Endothelial cell of umbilical vein (primary cell): ENCODE data around the gene HOXB4. TPM values are rescaled to one million over a fixed set of nuclear protein-coding genes. Genes with fewer than 3 reads are reported as not detected.

Experiments
- BruUV-seq: library from RNA; stranded (reverse); fragments of 400-500 nt; replicated peaks from 2 replicates; lab custom pipeline; 2021; lab: Mats Ljungman, UMichigan
- CTCF ChIA-PET: fragments of 300-600, 350-600 bp; sonication (Branson Sonifier 250); formaldehyde crosslinking; loops from one replicate; lab custom pipeline; 2021; ENCODE audit warnings: antibody characterized with exemption, inconsistent platforms; lab: Charles Lee
- POLR2A ChIA-PET: fragments of 300-600, 350-600 bp; sonication (Branson Sonifier 250); formaldehyde crosslinking; loops from one replicate; lab custom pipeline; 2021; ENCODE audit warnings: antibody characterized with exemption, inconsistent platforms; lab: Charles Lee
- DNase-seq: peaks from one replicate; pipeline ENCODE4 v3.0.0-alpha.2; 2011; ENCODE audit warnings: low read depth, low spot score
- FAIRE-seq: peaks from 2 replicates; lab custom pipeline; 2011; peaks lifted over from hg19 to GRCh38; lab: Jason Lieb, UNC
- H2AFZ ChIP-seq: 2 replicates; pipeline ENCODE4 v1.6.0; 2012; ENCODE audit warnings: low read depth, low read length, control low read depth, inconsistent platforms
- H3K27ac ChIP-seq: 2 replicates; pipeline ENCODE4 v1.5.1; 2011; ENCODE audit warnings: low read depth, mild to moderate bottlenecking, control low read depth, low read length, moderate library complexity; ENCODE audit not compliant: insufficient read depth
- H3K27me3 ChIP-seq, 2 experiments: 2 replicates each; pipeline versions ENCODE4 v1.6.0 to v1.6.1; 2011; ENCODE audit warnings: low read length in 2 of 2, mixed read lengths in 1 of 2; ENCODE audit not compliant: control insufficient read depth in 2 of 2, insufficient read depth in 2 of 2
- H3K36me3 ChIP-seq, 2 experiments: 2 replicates in 1 of 2; 3 replicates in 1 of 2; pipeline ENCODE4 v1.5.1; 2011; ENCODE audit warnings: low read length in 2 of 2, mild to moderate bottlenecking in 1 of 2, moderate library complexity in 1 of 2; ENCODE audit not compliant: control insufficient read depth in 2 of 2, insufficient read depth in 2 of 2; ENCODE audit errors: extremely low read depth in 1 of 2
- H3K4me1 ChIP-seq: 3 replicates; pipeline ENCODE4 v1.5.1; 2011; ENCODE audit warnings: mild to moderate bottlenecking, low read length; ENCODE audit not compliant: control insufficient read depth, insufficient read depth; ENCODE audit errors: extremely low read depth
- H3K4me2 ChIP-seq: 2 replicates; pipeline ENCODE4 v1.6.1; 2011; ENCODE audit warnings: low read length, control low read depth, mixed read lengths; ENCODE audit not compliant: insufficient read depth
- H3K4me3 ChIP-seq, 3 experiments: fragments of 200-600 bp in 1 of 3; sonication (generic), shearing (Covaris generic) in 1 of 3; replicated peaks in 1 of 3; 2 replicates each; pipeline ENCODE4 v1.5.1; 2011 to 2016; ENCODE audit warnings: control low read depth in 3 of 3, low read length in 3 of 3, mild to moderate bottlenecking in 2 of 3, inconsistent platforms in 1 of 3, low read depth in 1 of 3, moderate library complexity in 1 of 3; ENCODE audit not compliant: insufficient read depth in 1 of 3
- H3K79me2 ChIP-seq: 2 replicates; pipeline ENCODE4 v1.6.0; 2012; ENCODE audit warnings: low read length, inconsistent platforms; ENCODE audit not compliant: control insufficient read depth, insufficient read depth
- H3K9ac ChIP-seq: replicated peaks from 2 replicates; pipeline ENCODE3; 2011; ENCODE audit warnings: low read length, control low read depth; ENCODE audit not compliant: insufficient read depth; ENCODE audit errors: extremely low read depth
- H3K9me1 ChIP-seq: replicated peaks from 3 replicates; pipeline ENCODE4 v1.6.0; 2011; ENCODE audit warnings: mild to moderate bottlenecking, low read length; ENCODE audit not compliant: control insufficient read depth, insufficient read depth; ENCODE audit errors: extremely low read depth
- H3K9me3 ChIP-seq: replicated peaks from 2 replicates; pipeline ENCODE4 v1.5.1; 2012; ENCODE audit warnings: low read length, inconsistent platforms; ENCODE audit not compliant: control insufficient read depth, insufficient read depth
- H4K20me1 ChIP-seq: replicated peaks from 2 replicates; pipeline ENCODE3; 2011; ENCODE audit warnings: mild to moderate bottlenecking, low read length; ENCODE audit not compliant: control insufficient read depth, insufficient read depth; ENCODE audit errors: extremely low read depth
- POLR2AphosphoS5 ChIP-seq: IDR thresholded peaks from 2 replicates; pipeline ENCODE4 v1.6.1; 2012; ENCODE audit warnings: low read depth, mild to moderate bottlenecking, control low read depth, low read length, moderate library complexity; ENCODE audit not compliant: insufficient read depth
- dilution Hi-C: fragments of 300-500 bp; cut with MboI; formaldehyde crosslinking; loops from one replicate; pipeline ENCODE4 v1.15.0; 2019; ENCODE audit warnings: low sequenced_read_pairs; ENCODE audit not compliant: extremely low pct_ligation_motif_present
- intact Hi-C: fragments of 100-400 bp; cut with micrococcal nuclease; formaldehyde crosslinking; loops from one replicate; pipeline ENCODE4 v1.10.0; 2022
- polyA plus RNA-seq, 4 experiments: library from polyadenylated mRNA; depleted of rRNA in 3 of 4; stranded (reverse) in 3 of 4; unstranded in 1 of 4; fragments of >200 nt; gene quantifications; 2 replicates each; pipeline versions ENCODE4 v1.2.1 to v1.2.3, GENCODE V29; 2011 to 2012; ENCODE audit warnings: missing spikeins in 1 of 4
- total RNA-seq: library from RNA; stranded (reverse); gene quantifications from 2 replicates; pipeline ENCODE4 v1.2.3, GENCODE V29; 2021
- TF ChIP-seq, protein P1 (sequence below), 2 donors: IDR thresholded peaks; 1 replicate in 1 of 2; 2 replicates in 1 of 2; pipeline ENCODE4 v1.5.1; 2011; ENCODE audit warnings: low read length in 2 of 2, mild to moderate bottlenecking in 2 of 2, moderate library complexity in 2 of 2, control low read depth in 1 of 2, inconsistent platforms in 1 of 2, low read depth in 1 of 2; ENCODE audit not compliant: insufficient read depth in 1 of 2; ENCODE audit errors: extremely low read depth in 1 of 2
- TF ChIP-seq, protein P2 (sequence below): IDR thresholded peaks from 2 replicates; pipeline ENCODE4 v1.6.1; 2011; ENCODE audit not compliant: insufficient read depth, insufficient read length

The HOXB4 gene
- total and polyA plus RNA-seq, 2 donors (not counting 3 experiments of a cell fraction or from before 2014, with no cell fraction given) = 4.6 to 13.1 TPM

- CTCF ChIA-PET = interaction anchor here (1.0 to 1.9 kb wide), 4 partner anchors 12 to 327 kb away, joined by 4 to 6 read pairs (median 4); no protein-coding TSS in a partner anchor
- H3K4me1 ChIP-seq = peaks cover 41% of the 10 kb centered on the region
- H3K27me3 ChIP-seq = no peaks in the 10 kb centered on the region
- intact Hi-C loops = loop anchor here (2.0 kb wide), 1 partner anchor 50 kb away; no protein-coding TSS in a partner anchor
- H3K4me3 ChIP-seq = peak overlapping the region; percentile 88 to 99 (median 97)
- H3K79me2 ChIP-seq = peaks cover 54% of the 10 kb centered on the region
- H2AFZ ChIP-seq = no peak overlapping the region
- H4K20me1 ChIP-seq = no peaks in the 10 kb centered on the region
- H3K4me2 ChIP-seq = peak overlapping the region; percentile 89
- POLR2A ChIA-PET = no interaction called here
- no peaks in the 10 kb centered on the region for H3K9me3 ChIP-seq
- FAIRE-seq (no peak), DNase-seq (peak; percentile 61)
- no TSS peak for BruUV-seq
- dilution Hi-C loops = no loop called here
- TF ChIP-seq, protein P1, sequence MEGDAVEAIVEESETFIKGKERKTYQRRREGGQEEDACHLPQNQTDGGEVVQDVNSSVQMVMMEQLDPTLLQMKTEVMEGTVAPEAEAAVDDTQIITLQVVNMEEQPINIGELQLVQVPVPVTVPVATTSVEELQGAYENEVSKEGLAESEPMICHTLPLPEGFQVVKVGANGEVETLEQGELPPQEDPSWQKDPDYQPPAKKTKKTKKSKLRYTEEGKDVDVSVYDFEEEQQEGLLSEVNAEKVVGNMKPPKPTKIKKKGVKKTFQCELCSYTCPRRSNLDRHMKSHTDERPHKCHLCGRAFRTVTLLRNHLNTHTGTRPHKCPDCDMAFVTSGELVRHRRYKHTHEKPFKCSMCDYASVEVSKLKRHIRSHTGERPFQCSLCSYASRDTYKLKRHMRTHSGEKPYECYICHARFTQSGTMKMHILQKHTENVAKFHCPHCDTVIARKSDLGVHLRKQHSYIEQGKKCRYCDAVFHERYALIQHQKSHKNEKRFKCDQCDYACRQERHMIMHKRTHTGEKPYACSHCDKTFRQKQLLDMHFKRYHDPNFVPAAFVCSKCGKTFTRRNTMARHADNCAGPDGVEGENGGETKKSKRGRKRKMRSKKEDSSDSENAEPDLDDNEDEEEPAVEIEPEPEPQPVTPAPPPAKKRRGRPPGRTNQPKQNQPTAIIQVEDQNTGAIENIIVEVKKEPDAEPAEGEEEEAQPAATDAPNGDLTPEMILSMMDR (IDR thresholded peaks at IDR 0.05; ENCODE audit: extremely low read depth in 1 of 2, insufficient read depth in 1 of 2, low read depth in 1 of 2, low read length in 2 of 2) = peak in 1 of 2 donors; percentile 3
- TF ChIP-seq POLR2AphosphoS5 = peak; percentile 15
- TF ChIP-seq, protein P2, sequence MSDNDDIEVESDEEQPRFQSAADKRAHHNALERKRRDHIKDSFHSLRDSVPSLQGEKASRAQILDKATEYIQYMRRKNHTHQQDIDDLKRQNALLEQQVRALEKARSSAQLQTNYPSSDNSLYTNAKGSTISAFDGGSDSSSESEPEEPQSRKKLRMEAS = no peak
- H3K36me3 ChIP-seq = no peaks in the 10 kb centered on the region
- H3K9me1 ChIP-seq = no peaks in the 10 kb centered on the region
- peak overlapping the region; percentile 91 for H3K9ac ChIP-seq
- peak overlapping the region; percentile 80 for H3K27ac ChIP-seq
These were observed 34.9 kb downstream of the HOXB4 start for GRCh38 chr17:48543107-48543853.
